IMR-90 (cell line): Measurements from ENCODE around the gene ATP10D. TPM values are rescaled to one million over a fixed set of nuclear protein-coding genes. Genes with fewer than 3 reads are reported as not detected.

Source experiments
- ATAC-seq: fragments of 200-7000 bp; cut with Tn5 transposase; 2 replicates; pipeline ENCODE4 v1.9.1; 2020; ENCODE audit warnings: low read depth, mild to moderate bottlenecking, moderate library complexity
- BruUV-seq: library from RNA; stranded (reverse); fragments of 400-500 nt; replicated peaks from 2 replicates; lab custom pipeline; 2021; lab: Mats Ljungman, UMichigan
- CTCF ChIA-PET: fragments of 300-600 bp; formaldehyde crosslinking; extraction: SDS; loops from one replicate; lab custom pipeline; 2021; ENCODE audit warnings: antibody characterized with exemption; lab: Yijun Ruan, JAX
- POLR2A ChIA-PET: fragments of 300-600 bp; sonication (Branson Sonifier 250); formaldehyde crosslinking; loops from one replicate; lab custom pipeline; 2022; ENCODE audit warnings: antibody characterized with exemption; ENCODE audit not compliant: unreplicated experiment; lab: Charles Lee
- DNase-seq: peaks from one replicate; pipeline ENCODE4 v3.0.0; 2013
- H2AFZ ChIP-seq: replicated peaks from 2 replicates; pipeline ENCODE3; 2013; ENCODE audit warnings: low read length, mild to moderate bottlenecking; ENCODE audit not compliant: poor library complexity
- H2AK5ac ChIP-seq: 2 replicates; pipeline ENCODE4 v1.6.1; 2013; ENCODE audit warnings: low read depth, low read length, inconsistent platforms
- H2AK9ac ChIP-seq: replicated peaks from 2 replicates; pipeline ENCODE3; 2013; ENCODE audit warnings: mild to moderate bottlenecking, low read depth, low read length, moderate library complexity; ENCODE audit not compliant: poor library complexity
- H2BK120ac ChIP-seq: 2 replicates; pipeline ENCODE4 v1.6.1; 2013; ENCODE audit warnings: low read depth, low read length, inconsistent platforms
- H2BK15ac ChIP-seq: 3 replicates; pipeline ENCODE4 v1.6.1; 2013; ENCODE audit warnings: low read depth, low read length, inconsistent platforms
- H2BK20ac ChIP-seq: 2 replicates; pipeline ENCODE4 v1.6.1; 2013; ENCODE audit warnings: low read depth, mild to moderate bottlenecking, inconsistent platforms, low read length, moderate library complexity
- H2BK5ac ChIP-seq: 2 replicates; pipeline ENCODE4 v1.6.1; 2013; ENCODE audit warnings: mild to moderate bottlenecking, low read depth, low read length, inconsistent platforms; ENCODE audit not compliant: poor library complexity, severe bottlenecking
- H3K14ac ChIP-seq: replicated peaks from 2 replicates; pipeline ENCODE4 v1.6.1; 2013; ENCODE audit warnings: low read depth, low read length, inconsistent platforms
- H3K18ac ChIP-seq: 2 replicates; pipeline ENCODE4 v1.6.1; 2013; ENCODE audit warnings: low read depth, low read length, control low read depth
- H3K23ac ChIP-seq: 2 replicates; pipeline ENCODE4 v1.6.1; 2013; ENCODE audit warnings: low read depth, low read length, inconsistent platforms
- H3K27ac ChIP-seq: 2 replicates; pipeline ENCODE4 v1.5.1; 2013; ENCODE audit warnings: mild to moderate bottlenecking, control low read depth, low read length; ENCODE audit not compliant: insufficient read depth
- H3K27me3 ChIP-seq: 2 replicates; pipeline ENCODE4 v1.6.1; 2013; ENCODE audit warnings: low read length; ENCODE audit not compliant: control insufficient read depth, insufficient read depth
- H3K36me3 ChIP-seq: 2 replicates; pipeline ENCODE4 v1.6.1; 2013; ENCODE audit warnings: low read length, mixed read lengths; ENCODE audit not compliant: control insufficient read depth, insufficient read depth
- H3K4ac ChIP-seq: 2 replicates; pipeline ENCODE4 v1.6.1; 2013; ENCODE audit warnings: low read depth, low read length, inconsistent platforms
- H3K4me1 ChIP-seq: 2 replicates; pipeline ENCODE4 v1.6.1; 2013; ENCODE audit warnings: low read length, mixed read lengths; ENCODE audit not compliant: control insufficient read depth, insufficient read depth
- H3K4me2 ChIP-seq: 2 replicates; pipeline ENCODE4 v1.6.1; 2013; ENCODE audit warnings: low read depth, mild to moderate bottlenecking, control low read depth, low read length, moderate library complexity
- H3K4me3 ChIP-seq: 2 replicates; pipeline ENCODE4 v1.5.1; 2013; ENCODE audit warnings: low read depth, mild to moderate bottlenecking, control low read depth, low read length, moderate library complexity; ENCODE audit not compliant: insufficient read depth
- H3K56ac ChIP-seq: 2 replicates; pipeline ENCODE4 v1.6.1; 2013; ENCODE audit warnings: low read length, inconsistent platforms; ENCODE audit not compliant: insufficient read depth; ENCODE audit errors: extremely low read depth
- H3K79me1 ChIP-seq, 2 experiments: 2 replicates each; pipeline ENCODE4 v1.6.1; 2013; ENCODE audit warnings: low read length in 2 of 2, inconsistent platforms in 1 of 2, low read depth in 1 of 2
- H3K9ac ChIP-seq: 2 replicates; pipeline ENCODE4 v1.6.1; 2013; ENCODE audit warnings: low read depth, low read length, control low read depth
- H3K9me1 ChIP-seq: 2 replicates; pipeline ENCODE4 v1.6.1; 2013; ENCODE audit warnings: low read length, inconsistent platforms; ENCODE audit not compliant: insufficient read depth
- H3K9me3 ChIP-seq: 2 replicates; pipeline ENCODE4 v1.6.1; 2013; ENCODE audit warnings: low read length; ENCODE audit not compliant: control insufficient read depth, insufficient read depth
- H4K20me1 ChIP-seq: 2 replicates; pipeline ENCODE4 v1.6.1; 2013; ENCODE audit warnings: low read length, inconsistent platforms; ENCODE audit not compliant: insufficient read depth
- H4K5ac ChIP-seq: 2 replicates; pipeline ENCODE4 v1.6.1; 2013; ENCODE audit warnings: mild to moderate bottlenecking, low read depth, low read length, control low read depth
- H4K8ac ChIP-seq, 2 experiments: 2 replicates each; pipeline ENCODE4 v1.6.1; 2013; ENCODE audit warnings: low read depth in 2 of 2, low read length in 2 of 2, control low read depth in 1 of 2, inconsistent platforms in 1 of 2
- H4K91ac ChIP-seq: 2 replicates; pipeline ENCODE4 v1.6.1; 2013; ENCODE audit warnings: low read depth, low read length, inconsistent platforms; ENCODE audit not compliant: insufficient read depth
- BHLHE40 ChIP-seq: fragments of 150-350 bp; IDR thresholded peaks from 2 replicates; pipeline ENCODE4 v1.6.1; 2016; ENCODE audit warnings: mild to moderate bottlenecking, low read depth, low read length
- ELK1 ChIP-seq: fragments of 150-350 bp; IDR thresholded peaks from 2 replicates; pipeline ENCODE4 v1.6.1; 2016; ENCODE audit warnings: low read depth, mild to moderate bottlenecking, low read length, moderate library complexity, borderline replicate concordance
- POLR2A ChIP-seq: IDR thresholded peaks from 2 replicates; pipeline ENCODE4 v1.6.1; 2012; ENCODE audit warnings: mild to moderate bottlenecking, low read depth, low read length
- WGBS, 2 experiments: methylation state at CpG; one replicate each; pipeline versions ENCODE4 v1.1.5 to v1.1.7; 2013; ENCODE audit warnings: missing lambda C conversion rate in 2 of 2; ENCODE audit not compliant: insufficient read length in 1 of 2; ENCODE audit errors: extremely low coverage in 2 of 2; 5-methylcytosine and 5-hydroxymethylcytosine counted together
- dilution Hi-C: fragments of 300-500 bp; cut with HindIII; formaldehyde crosslinking; loops from one replicate; pipeline ENCODE4 v1.14.3; 2018; ENCODE audit warnings: low sequenced_read_pairs; ENCODE audit not compliant: unreplicated experiment
- in situ Hi-C: fragments of 300-500 bp; cut with MboI; formaldehyde crosslinking; loops from 3 replicates; pipeline ENCODE4 v1.14.3; 2019; ENCODE audit warnings: low sequenced_read_pairs, inconsistent platforms, mixed read lengths
- intact Hi-C: fragments of 100-400 bp; cut with micrococcal nuclease; formaldehyde crosslinking; loops from 2 replicates; pipeline ENCODE4 v1.10.0; 2022
- polyA plus RNA-seq, 3 experiments: library from polyadenylated mRNA; depleted of rRNA; stranded (reverse); fragments of >200 nt; gene quantifications; 2 replicates each; pipeline ENCODE4 v1.2.3, GENCODE V29; 2012; ENCODE audit warnings: low replicate concordance in 1 of 3
- total RNA-seq: library from RNA; depleted of rRNA; stranded (reverse); fragments of >200 nt; gene quantifications from 2 replicates; pipeline ENCODE4 v1.2.3, GENCODE V29; 2012
- TF ChIP-seq, protein P1 (sequence below): fragments of 150-350 bp; IDR thresholded peaks from 2 replicates; pipeline ENCODE4 v1.6.1; 2017; ENCODE audit warnings: mild to moderate bottlenecking, antibody characterized with exemption, low read length, low read depth

ATP10D gene
- total and polyA plus RNA-seq, 2 of the 4 experiments (the other 2 are of a cell fraction): 28.9 to 135 TPM

- BruUV-seq: no TSS peak
- ATAC-seq (no peak), DNase-seq (no peak)
- no peak overlapping the region for H2BK120ac ChIP-seq
- in situ Hi-C loops (no loop called here), dilution Hi-C loops (no loop called here), intact Hi-C loops (no loop called here)
- no peak overlapping the region for H2AFZ ChIP-seq
- H3K18ac ChIP-seq: no peak overlapping the region
- H3K9me3 ChIP-seq: no peaks in the 10 kb centered on the region
- ChIA-PET CTCF (no interaction called here), POLR2A (no interaction called here)
- no peak overlapping the region for H3K4ac ChIP-seq
- H2AK9ac ChIP-seq: no peak overlapping the region
- no peak overlapping the region for H3K23ac ChIP-seq
- H3K9ac ChIP-seq: no peak overlapping the region
- no peak overlapping the region for H3K56ac ChIP-seq
- no peak overlapping the region for H2AK5ac ChIP-seq
- no peak overlapping the region for H2BK5ac ChIP-seq
- H3K27ac ChIP-seq: no peak overlapping the region
- no peak overlapping the region for H4K91ac ChIP-seq
- H2BK20ac ChIP-seq: no peak overlapping the region
- no peak overlapping the region for H4K8ac ChIP-seq
- H3K79me1 ChIP-seq: no peaks in the 10 kb centered on the region
- no peak overlapping the region for H2BK15ac ChIP-seq
- H3K4me3 ChIP-seq: no peak overlapping the region
- 0 out of 2 replicates have a peak, but pooled peaks cover 2% of the 10 kb centered on the region for H3K36me3 ChIP-seq
- no peak overlapping the region for H4K5ac ChIP-seq
- H4K20me1 ChIP-seq: no peaks in the 10 kb centered on the region
- 0 out of 2 replicates have a peak, but pooled peaks cover 2% of the 10 kb centered on the region for H3K9me1 ChIP-seq
- H3K4me2 ChIP-seq: no peak overlapping the region
- H3K14ac ChIP-seq: no peak overlapping the region
- no peak for TF ChIP-seq BHLHE40
- no peak for TF ChIP-seq POLR2A
- TF ChIP-seq ELK1: no peak
- TF ChIP-seq, protein P1, sequence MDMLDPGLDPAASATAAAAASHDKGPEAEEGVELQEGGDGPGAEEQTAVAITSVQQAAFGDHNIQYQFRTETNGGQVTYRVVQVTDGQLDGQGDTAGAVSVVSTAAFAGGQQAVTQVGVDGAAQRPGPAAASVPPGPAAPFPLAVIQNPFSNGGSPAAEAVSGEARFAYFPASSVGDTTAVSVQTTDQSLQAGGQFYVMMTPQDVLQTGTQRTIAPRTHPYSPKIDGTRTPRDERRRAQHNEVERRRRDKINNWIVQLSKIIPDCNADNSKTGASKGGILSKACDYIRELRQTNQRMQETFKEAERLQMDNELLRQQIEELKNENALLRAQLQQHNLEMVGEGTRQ: no peak
- H3K4me1 ChIP-seq: no peaks in the 10 kb centered on the region
- H3K27me3 ChIP-seq: no peaks in the 10 kb centered on the region
- WGBS, 2 experiments: no CpG with 5 or more reads among the region's 1 CpG
These were observed 112.6 kb downstream of the ATP10D start for GRCh38 chr4:47597696-47598095.
